Measurements from ENCODE around the gene HDAC8. TPM values are rescaled to one million over a fixed set of nuclear protein-coding genes. Genes with fewer than 3 reads are reported as not detected.

HDAC8 gene
- total RNA-seq, 4 donors from 2014 or later = 28.7 to 33.9 (median 30.0) TPM

- WGBS, 2 donors = 84 to 88% methylated on average over 4 of the region's 4 CpGs
- TF ChIP-seq POLR2A (IDR thresholded peaks at IDR 0.05) (no peak), EP300 (IDR thresholded peaks at IDR 0.05) (no peak), CTCF (IDR thresholded peaks at IDR 0.05) (no peak)
- DNase-seq (ENCODE audit: low spot score in 2 of 2) = no peak
Observed at GRCh38 chrX:72360326-72360725, 212.3 kb downstream of the HDAC8 start.

GRCh38 chrX:72358313-72358712, 214.3 kb downstream of the HDAC8 start:
- H3K36me3 ChIP-seq = no peaks in the 10 kb centered on the region
- 77 to 93% methylated on average over 4 of the region's 4 CpGs for WGBS, 2 donors
- H3K27me3 ChIP-seq = peaks cover 0 to 16% of the 10 kb centered on the region in 2 donors
- no peak overlapping the region for H3K27ac ChIP-seq
- no peaks in the 10 kb centered on the region for H3K4me1 ChIP-seq
- H3K9me3 ChIP-seq = no peaks in the 10 kb centered on the region
- no peak for TF ChIP-seq EP300 (IDR thresholded peaks at IDR 0.05)
- TF ChIP-seq CTCF (IDR thresholded peaks at IDR 0.05) = no peak
- no peak for TF ChIP-seq POLR2A (IDR thresholded peaks at IDR 0.05)
- no peak overlapping the region for H3K4me3 ChIP-seq
- DNase-seq (ENCODE audit: low spot score in 2 of 2) = no peak

More at GRCh38 chrX:72360326-72360725, 212.3 kb downstream of the HDAC8 start:
- H3K36me3 ChIP-seq = no peaks in the 10 kb centered on the region
- no peaks in the 10 kb centered on the region for H3K9me3 ChIP-seq
- no peaks in the 10 kb centered on the region for H3K4me1 ChIP-seq
- H3K27ac ChIP-seq = no peak overlapping the region
- peaks cover 0 to 20% of the 10 kb centered on the region in 2 donors for H3K27me3 ChIP-seq
- H3K4me3 ChIP-seq = no peak overlapping the region

GRCh38 chrX:72352786-72353185, 219.9 kb downstream of the HDAC8 start:
- no peak overlapping the region for H3K4me3 ChIP-seq
- peaks cover 0 to 9% of the 10 kb centered on the region in 2 donors for H3K27me3 ChIP-seq
- TF ChIP-seq EP300 (IDR thresholded peaks at IDR 0.05) (no peak), CTCF (IDR thresholded peaks at IDR 0.05) (no peak), POLR2A (IDR thresholded peaks at IDR 0.05) (no peak)
- no peak overlapping the region for H3K27ac ChIP-seq
- H3K9me3 ChIP-seq = no peaks in the 10 kb centered on the region
- no peak for DNase-seq (ENCODE audit: low spot score in 2 of 2)
- H3K36me3 ChIP-seq = peaks cover 0 to 11% (median 0%) of the 10 kb centered on the region in 3 donors
- H3K4me1 ChIP-seq = no peaks in the 10 kb centered on the region
- 41 to 44% methylated on average over 3 of the region's 3 CpGs for WGBS, 2 donors

GRCh38 chrX:72351606-72352334, 220.9 kb downstream of the HDAC8 start:
- no peak overlapping the region for H3K4me3 ChIP-seq
- TF ChIP-seq CTCF (IDR thresholded peaks at IDR 0.05) (no peak), POLR2A (IDR thresholded peaks at IDR 0.05) (no peak), EP300 (IDR thresholded peaks at IDR 0.05) (no peak)
- H3K4me1 ChIP-seq = no peaks in the 10 kb centered on the region
- peaks cover 0 to 9% of the 10 kb centered on the region in 2 donors for H3K27me3 ChIP-seq
- H3K36me3 ChIP-seq = peaks cover 0 to 11% (median 0%) of the 10 kb centered on the region in 3 donors
- DNase-seq (ENCODE audit: low spot score in 2 of 2) = peak in 1 of 2 donors; percentile 5
- no peaks in the 10 kb centered on the region for H3K9me3 ChIP-seq
- whole genome bisulfite sequencing, 2 donors = 70 to 85% methylated on average over 7 to 8 of the region's 8 CpGs
- H3K27ac ChIP-seq = no peak overlapping the region

- TF ChIP-seq CTCF (IDR thresholded peaks at IDR 0.05) (no peak), POLR2A (IDR thresholded peaks at IDR 0.05) (no peak), EP300 (IDR thresholded peaks at IDR 0.05) (no peak)
- Histone ChIP-seq H3K36me3 (peaks cover 0 to 11% (median 0%) of the 10 kb centered on the region in 3 donors), H3K27me3 (peaks cover 0 to 12% of the 10 kb centered on the region in 2 donors), H3K27ac (no peak overlapping the region), H3K4me3 (no peak overlapping the region), H3K9me3 (no peaks in the 10 kb centered on the region), H3K4me1 (no peaks in the 10 kb centered on the region)
- WGBS, 2 donors = 66% methylated on average over 3 of the region's 3 CpGs
- no peak for DNase-seq (ENCODE audit: low spot score in 2 of 2)
Observed at GRCh38 chrX:72349190-72349589, 223.5 kb downstream of the HDAC8 start.

All from tibial nerve (tissue), 4 donors.